ENCODE data around the gene LAPTM5. TPM values are rescaled to one million over a fixed set of nuclear protein-coding genes. Genes with fewer than 3 reads are reported as not detected.
A peak's percentile ranks its signal among the peaks of the same experiment; 100 is the strongest.

The LAPTM5 gene
- total RNA-seq, 1 donor from 2014 or later = 39.8 TPM

DNA sequence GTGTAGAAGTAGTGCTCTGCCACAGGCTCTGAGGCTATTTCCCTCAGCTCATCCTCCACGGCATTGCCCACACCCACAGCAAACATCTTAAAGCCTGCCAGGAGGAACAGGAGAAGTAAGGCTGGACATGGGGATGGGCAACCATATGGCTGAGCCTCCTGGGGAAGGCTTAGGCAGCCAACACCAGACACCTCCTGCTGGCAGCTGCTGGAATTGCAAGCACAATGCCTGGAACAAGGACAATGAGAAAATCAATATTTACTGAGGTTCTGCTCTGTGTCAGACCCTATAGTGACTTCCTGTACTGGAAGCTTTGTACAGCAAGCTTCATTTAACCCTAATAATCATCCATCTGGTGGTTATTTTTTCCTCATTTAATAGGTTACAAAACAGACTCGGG, 42.4 kb downstream of the LAPTM5 start:
- TF ChIP-seq, protein P1, sequence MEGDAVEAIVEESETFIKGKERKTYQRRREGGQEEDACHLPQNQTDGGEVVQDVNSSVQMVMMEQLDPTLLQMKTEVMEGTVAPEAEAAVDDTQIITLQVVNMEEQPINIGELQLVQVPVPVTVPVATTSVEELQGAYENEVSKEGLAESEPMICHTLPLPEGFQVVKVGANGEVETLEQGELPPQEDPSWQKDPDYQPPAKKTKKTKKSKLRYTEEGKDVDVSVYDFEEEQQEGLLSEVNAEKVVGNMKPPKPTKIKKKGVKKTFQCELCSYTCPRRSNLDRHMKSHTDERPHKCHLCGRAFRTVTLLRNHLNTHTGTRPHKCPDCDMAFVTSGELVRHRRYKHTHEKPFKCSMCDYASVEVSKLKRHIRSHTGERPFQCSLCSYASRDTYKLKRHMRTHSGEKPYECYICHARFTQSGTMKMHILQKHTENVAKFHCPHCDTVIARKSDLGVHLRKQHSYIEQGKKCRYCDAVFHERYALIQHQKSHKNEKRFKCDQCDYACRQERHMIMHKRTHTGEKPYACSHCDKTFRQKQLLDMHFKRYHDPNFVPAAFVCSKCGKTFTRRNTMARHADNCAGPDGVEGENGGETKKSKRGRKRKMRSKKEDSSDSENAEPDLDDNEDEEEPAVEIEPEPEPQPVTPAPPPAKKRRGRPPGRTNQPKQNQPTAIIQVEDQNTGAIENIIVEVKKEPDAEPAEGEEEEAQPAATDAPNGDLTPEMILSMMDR (IDR thresholded peaks at IDR 0.05) = no peak
- TF ChIP-seq POLR2A (IDR thresholded peaks at IDR 0.05) (no peak), POLR2AphosphoS5 (IDR thresholded peaks at IDR 0.05; ENCODE audit: insufficient read depth in 1 of 2, low read depth in 1 of 2) (no peak)
- Histone ChIP-seq H3K4me1 (peaks cover 16% of the 10 kb centered on the region), H3K27me3 (no peaks in the 10 kb centered on the region), H3K9me3 (no peaks in the 10 kb centered on the region), H3K27ac (no peak overlapping the region), H3K36me3 (no peaks in the 10 kb centered on the region), H3K4me3 (no peak overlapping the region)
- no peak for DNase-seq (ENCODE audit: extremely low spot score in 2 of 2)
- intact Hi-C loops (cut with DNase I) = loop anchor here (5.0 kb wide), 2 partner anchors 197 to 1593 kb away; partner anchors contain the start of gene TMEM200B

DNA sequence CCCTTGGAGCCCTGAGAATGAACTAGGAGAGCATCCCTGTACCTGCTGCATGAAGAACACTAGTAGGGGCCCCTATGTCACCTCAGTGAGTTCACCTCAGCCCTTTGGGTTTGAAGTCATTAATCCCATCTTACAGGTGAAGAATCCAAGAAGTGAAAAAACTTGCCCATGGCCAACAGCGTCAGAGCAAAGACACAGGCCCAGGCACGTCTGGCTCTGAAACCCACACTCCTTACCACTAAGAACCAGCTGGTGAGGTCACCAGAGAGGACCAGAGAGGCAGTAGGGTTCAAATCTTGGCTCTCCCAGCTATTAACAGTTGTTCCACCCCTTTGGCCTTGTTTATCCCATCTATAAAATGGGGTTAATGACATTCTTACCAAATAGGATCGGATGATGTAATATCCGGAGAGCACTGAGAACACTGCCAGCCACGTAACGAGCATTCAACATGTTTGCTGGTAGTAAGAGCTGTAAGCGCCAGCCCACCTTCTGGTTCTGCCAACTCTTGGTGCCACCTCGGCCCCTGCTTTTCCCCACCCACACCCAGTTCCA, 43.0 kb downstream of the LAPTM5 start:
- DNase-seq (ENCODE audit: extremely low spot score in 2 of 2) = no peak
- no peak overlapping the region for H3K4me3 ChIP-seq
- no peaks in the 10 kb centered on the region for H3K36me3 ChIP-seq
- TF ChIP-seq, protein P1 (IDR thresholded peaks at IDR 0.05) = no peak
- TF ChIP-seq POLR2A (IDR thresholded peaks at IDR 0.05) = no peak
- no peak for TF ChIP-seq POLR2AphosphoS5 (IDR thresholded peaks at IDR 0.05; ENCODE audit: insufficient read depth in 1 of 2, low read depth in 1 of 2)
- H3K27ac ChIP-seq = no peak overlapping the region
- H3K9me3 ChIP-seq = no peaks in the 10 kb centered on the region
- H3K4me1 ChIP-seq = peaks cover 10% of the 10 kb centered on the region
- H3K27me3 ChIP-seq = no peaks in the 10 kb centered on the region
- intact Hi-C loops (cut with DNase I) = loop anchor here (5.0 kb wide), 2 partner anchors 198 to 1592 kb away; partner anchors contain the start of gene TMEM200B

DNA sequence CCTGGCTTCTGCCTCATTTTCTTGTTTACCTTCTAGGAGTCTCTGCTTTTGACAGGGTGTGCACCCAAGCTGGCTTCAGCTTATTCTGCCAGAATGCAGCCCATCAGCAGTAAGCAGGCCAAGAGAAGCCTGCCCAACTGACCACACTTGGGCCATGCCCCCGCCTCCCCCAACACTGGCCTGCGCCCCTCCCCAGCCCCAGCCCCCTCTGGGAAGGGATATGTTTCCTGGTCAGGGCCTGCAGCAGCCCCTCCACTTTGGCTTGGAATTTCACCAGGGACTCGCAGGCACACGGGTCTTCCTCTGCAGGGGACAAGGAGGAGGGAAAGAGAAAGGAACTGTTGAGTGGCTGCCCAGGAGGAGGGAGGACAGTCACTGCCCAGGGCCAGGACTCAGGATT, 43.5 kb downstream of the LAPTM5 start:
- no peaks in the 10 kb centered on the region for H3K27me3 ChIP-seq
- no peak for DNase-seq (ENCODE audit: extremely low spot score in 2 of 2)
- H3K27ac ChIP-seq = peak overlapping the region; percentile 12
- no peak overlapping the region for H3K4me3 ChIP-seq
- TF ChIP-seq POLR2AphosphoS5 (IDR thresholded peaks at IDR 0.05; ENCODE audit: insufficient read depth in 1 of 2, low read depth in 1 of 2) (no peak), POLR2A (IDR thresholded peaks at IDR 0.05) (no peak)
- TF ChIP-seq, protein P1 (IDR thresholded peaks at IDR 0.05) = no peak
- peaks cover 7% of the 10 kb centered on the region for H3K4me1 ChIP-seq
- H3K9me3 ChIP-seq = no peaks in the 10 kb centered on the region
- H3K36me3 ChIP-seq = no peaks in the 10 kb centered on the region
- intact Hi-C loops (cut with DNase I) = no loop called here

DNA sequence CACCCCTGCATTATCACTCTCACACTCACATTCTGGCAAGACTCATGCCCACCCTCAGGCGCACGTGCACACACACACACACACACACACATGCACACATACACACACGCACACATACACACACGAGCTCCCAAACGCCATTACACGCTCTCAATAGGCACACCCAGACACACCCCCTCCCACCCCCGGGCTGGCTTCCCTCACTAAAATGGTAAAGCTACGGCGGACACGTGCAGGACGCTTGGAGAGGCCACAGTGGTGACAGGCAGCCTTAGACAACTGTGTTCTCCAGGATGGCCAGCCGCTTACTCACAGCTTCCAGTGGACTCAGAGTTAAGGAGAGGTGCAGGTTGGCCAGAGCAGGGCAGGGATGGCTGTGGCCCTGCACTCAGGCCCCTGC, 44.3 kb downstream of the LAPTM5 start:
- H3K4me1 ChIP-seq = peaks cover 7% of the 10 kb centered on the region
- H3K27me3 ChIP-seq = no peaks in the 10 kb centered on the region
- peak overlapping the region; percentile 12 for H3K27ac ChIP-seq
- H3K4me3 ChIP-seq = no peak overlapping the region
- intact Hi-C loops (cut with DNase I) = no loop called here
- no peaks in the 10 kb centered on the region for H3K9me3 ChIP-seq
- no peaks in the 10 kb centered on the region for H3K36me3 ChIP-seq
- DNase-seq (ENCODE audit: extremely low spot score in 2 of 2) = no peak
- no peak for TF ChIP-seq POLR2A (IDR thresholded peaks at IDR 0.05)
- TF ChIP-seq POLR2AphosphoS5 (IDR thresholded peaks at IDR 0.05; ENCODE audit: insufficient read depth in 1 of 2, low read depth in 1 of 2) = no peak
- TF ChIP-seq, protein P1 (IDR thresholded peaks at IDR 0.05) = no peak

DNA sequence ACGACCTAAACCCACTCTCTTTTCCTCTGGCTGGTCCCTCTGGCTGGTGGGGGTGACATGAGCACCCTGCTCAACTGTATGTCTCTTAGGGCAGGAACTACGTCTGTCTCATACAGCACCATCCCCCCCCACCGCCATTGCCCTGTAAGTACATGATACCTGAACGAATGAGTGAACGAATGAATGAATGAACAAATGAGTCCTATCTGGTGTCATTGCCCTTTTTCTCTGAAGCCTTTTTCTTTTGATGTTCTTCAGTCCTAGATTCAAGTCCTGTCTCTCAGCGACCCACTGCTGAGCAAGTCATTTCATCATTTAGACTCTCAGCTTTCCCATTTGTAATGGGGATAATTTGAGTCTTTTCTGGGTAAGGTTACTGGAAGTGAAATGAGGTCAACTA, 45.0 kb downstream of the LAPTM5 start:
- Histone ChIP-seq H3K4me3 (no peak overlapping the region), H3K27ac (no peak overlapping the region), H3K36me3 (no peaks in the 10 kb centered on the region), H3K4me1 (peaks cover 12% of the 10 kb centered on the region), H3K9me3 (no peaks in the 10 kb centered on the region), H3K27me3 (no peaks in the 10 kb centered on the region)
- TF ChIP-seq POLR2A (IDR thresholded peaks at IDR 0.05) = no peak
- no peak for TF ChIP-seq POLR2AphosphoS5 (IDR thresholded peaks at IDR 0.05; ENCODE audit: insufficient read depth in 1 of 2, low read depth in 1 of 2)
- TF ChIP-seq, protein P1 (IDR thresholded peaks at IDR 0.05) = no peak
- intact Hi-C loops (cut with DNase I) = no loop called here
- DNase-seq (ENCODE audit: extremely low spot score in 2 of 2) = no peak

Data from vagina (tissue), 2 donors.